Islet precursor cell (in vitro differentiated cells): ENCODE results near the gene A1BG.
"Not testable (repeated sequence)": the region's sequence is repeated elsewhere in the genome, so short reads cannot be mapped to it uniquely, and the experiment has no call there.

Source experiments
- DNase-seq: peaks from one replicate; pipeline ENCODE4 v3.0.0-alpha.2; 2018

A1BG gene

DNA sequence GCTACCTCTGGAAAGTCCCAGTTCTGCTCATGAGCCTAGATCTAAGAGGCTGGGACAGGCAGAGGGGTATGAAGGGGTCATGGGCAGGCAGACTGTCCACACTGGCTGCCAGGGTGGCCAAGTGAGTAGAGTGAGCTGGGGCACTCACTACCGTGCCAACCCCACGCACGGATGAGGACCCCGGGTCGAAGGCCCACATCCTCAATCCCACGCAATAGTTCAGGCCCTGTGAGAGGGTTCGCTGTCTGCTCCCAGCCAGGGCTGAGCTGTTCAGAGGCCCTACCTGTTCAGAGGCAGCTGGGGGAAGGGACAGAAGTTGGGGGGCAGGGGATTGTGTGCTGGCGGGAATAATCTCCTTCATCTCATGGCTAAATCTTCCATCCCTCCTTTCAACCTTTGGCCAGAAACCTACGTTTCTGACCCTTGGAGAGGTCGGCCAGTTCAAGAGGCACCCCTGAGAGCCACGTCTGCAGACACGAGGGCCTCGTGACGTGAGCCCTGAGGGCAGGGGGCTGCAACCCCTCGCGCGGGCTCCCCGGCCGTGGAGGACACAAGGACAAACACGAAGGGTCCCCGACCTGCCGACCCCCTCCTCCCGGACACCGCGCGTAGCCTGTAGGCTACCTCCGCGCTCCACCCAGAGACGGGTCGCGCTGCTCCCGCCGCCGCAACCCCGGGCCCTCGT is 32.7 kb upstream of the A1BG start:
- DNase-seq: peak; percentile 53

- DNase-seq: no peak
These were observed 32.1 kb upstream of the A1BG start for GRCh38 chr19:58385313-58385890.

- peak; percentile 37 for DNase-seq
These were observed 29.8 kb upstream of the A1BG start for GRCh38 chr19:58382997-58383603.

- DNase-seq: peak; percentile 35
These were observed 28.3 kb upstream of the A1BG start for GRCh38 chr19:58381460-58382212.

GRCh38 chr19:58380662-58381459 is 27.6 kb upstream of the A1BG start, which contains the start of gene ZNF837:
TSS of gene ZNF837 (minus strand) at chr19:58381030. CDS start at chr19:58369332, 11,698 bp downstream.
- peak; percentile 100 for DNase-seq

GRCh38 chr19:58380037-58380661 is 26.9 kb upstream of the A1BG start:
- DNase-seq: no peak

- DNase-seq: no peak
These were observed 26.0 kb upstream of the A1BG start for GRCh38 chr19:58379246-58379645.

DNA sequence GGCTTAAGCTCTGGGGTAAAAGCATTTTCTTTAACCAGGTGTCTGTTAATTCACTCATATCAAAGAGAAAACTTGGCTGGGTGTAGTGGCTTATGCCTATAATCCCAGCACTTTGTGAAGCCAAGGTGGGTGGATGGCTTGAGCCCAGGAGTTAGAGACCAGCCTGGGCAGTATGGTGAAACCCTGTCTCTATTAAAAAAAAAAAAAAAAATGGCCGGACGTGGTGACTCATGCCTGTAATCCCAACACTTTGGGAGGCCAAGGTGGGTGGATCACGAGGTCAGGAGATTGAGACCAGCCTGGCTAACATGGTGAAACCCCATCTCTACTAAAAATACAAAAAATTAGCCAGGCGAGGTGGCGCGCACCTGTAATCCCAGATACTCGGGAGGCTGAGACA is 23.4 kb upstream of the A1BG start:
- DNase-seq: not testable (repeated sequence)

- no peak for DNase-seq
These were observed 20.9 kb upstream of the A1BG start for GRCh38 chr19:58374200-58374599.

DNA sequence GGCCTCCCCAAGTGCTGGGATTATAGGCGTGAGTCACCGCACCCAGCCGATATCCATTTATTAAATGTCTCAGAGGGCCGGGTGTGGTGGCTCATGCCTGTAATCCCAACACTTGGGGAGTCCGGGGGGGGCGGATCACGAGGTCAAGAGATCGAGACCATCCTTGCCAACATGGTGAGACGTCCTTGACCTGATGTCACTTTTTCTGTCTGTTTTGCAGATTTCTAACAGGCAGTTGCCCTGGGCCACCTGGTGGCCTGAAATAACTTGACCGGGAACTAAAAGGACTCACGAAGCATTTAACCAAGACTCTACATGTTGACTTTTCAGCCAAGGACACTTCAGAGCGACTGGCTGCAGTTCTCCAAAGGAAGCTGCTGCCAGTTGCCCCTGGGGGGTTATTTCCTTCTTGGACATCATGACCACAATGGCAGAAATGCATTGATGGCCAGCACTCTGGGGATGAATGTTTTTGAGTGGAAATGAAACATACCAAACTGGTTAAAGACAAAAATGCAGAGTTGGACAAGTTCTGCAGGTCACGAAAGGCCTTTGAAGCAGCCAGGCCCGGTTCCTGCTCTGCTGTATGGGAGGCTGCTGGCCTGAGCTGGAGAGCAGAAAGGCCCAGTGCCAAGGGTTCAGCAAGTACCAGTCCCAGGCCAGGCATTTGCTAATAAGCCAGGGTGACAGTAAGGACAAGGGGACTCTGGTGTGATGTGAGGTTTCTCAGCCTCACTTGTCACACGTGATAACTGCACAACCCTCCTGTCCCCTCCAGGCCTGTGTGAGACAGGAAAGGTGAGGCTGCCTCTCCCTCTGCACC is 19.2 kb upstream of the A1BG start:
- no peak for DNase-seq

DNA sequence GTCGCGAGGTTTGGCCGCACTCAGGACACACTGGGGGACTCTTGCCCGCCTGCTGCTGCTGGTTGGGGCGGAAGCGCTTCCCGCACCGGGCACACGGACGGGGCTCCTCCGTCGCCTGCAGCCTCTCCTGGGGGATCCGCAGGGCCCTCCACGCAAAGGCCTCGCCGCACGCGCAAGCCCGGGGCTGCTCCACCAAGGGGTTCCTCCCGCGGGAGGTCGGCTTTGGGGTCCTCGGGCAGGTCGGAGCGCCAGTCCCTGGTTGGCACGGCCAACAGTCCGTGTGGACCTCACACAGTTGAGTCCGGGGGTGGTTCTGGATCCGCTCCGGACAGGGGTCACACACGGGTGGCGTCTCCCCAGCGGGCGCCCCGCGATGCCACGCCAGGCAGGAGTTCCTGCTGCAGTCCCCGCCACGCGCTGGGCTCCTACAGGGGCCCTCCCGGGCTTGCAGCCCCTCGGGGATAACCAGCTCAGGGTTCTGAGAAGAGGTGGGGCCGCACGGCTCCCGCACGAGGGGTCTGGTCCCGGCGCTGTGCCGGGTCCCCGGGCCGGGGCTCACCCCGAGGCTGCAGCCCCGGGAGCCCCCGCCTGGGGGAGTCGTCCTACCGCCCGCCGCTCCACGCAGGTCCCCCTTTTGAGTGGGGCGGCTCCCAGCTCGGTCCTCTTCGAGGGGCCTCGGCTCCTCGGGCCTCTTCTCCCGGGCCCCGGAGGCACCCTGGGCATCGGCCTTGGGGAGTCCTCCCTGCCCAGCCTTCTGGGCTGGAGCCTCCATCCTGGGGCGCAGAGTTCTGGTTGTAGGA is 15.5 kb upstream of the A1BG start:
- no peak for DNase-seq

- no peak for DNase-seq
These were observed 14.6 kb upstream of the A1BG start for GRCh38 chr19:58367698-58368454.

GRCh38 chr19:58366585-58367430 is 13.5 kb upstream of the A1BG start:
- DNase-seq: no peak

GRCh38 chr19:58364146-58364545 is 10.9 kb upstream of the A1BG start:
- no peak for DNase-seq

- DNase-seq: peak; percentile 99
These were observed 9.1 kb upstream of the A1BG start, which contains the start of gene ZNF497 for GRCh38 chr19:58362272-58362994. TSS of gene ZNF497 (minus strand) at chr19:58362751. CDS start at chr19:58357635, 5,116 bp downstream.

- DNase-seq: no peak
These were observed 8.6 kb upstream of the A1BG start for GRCh38 chr19:58361900-58362271.

DNA sequence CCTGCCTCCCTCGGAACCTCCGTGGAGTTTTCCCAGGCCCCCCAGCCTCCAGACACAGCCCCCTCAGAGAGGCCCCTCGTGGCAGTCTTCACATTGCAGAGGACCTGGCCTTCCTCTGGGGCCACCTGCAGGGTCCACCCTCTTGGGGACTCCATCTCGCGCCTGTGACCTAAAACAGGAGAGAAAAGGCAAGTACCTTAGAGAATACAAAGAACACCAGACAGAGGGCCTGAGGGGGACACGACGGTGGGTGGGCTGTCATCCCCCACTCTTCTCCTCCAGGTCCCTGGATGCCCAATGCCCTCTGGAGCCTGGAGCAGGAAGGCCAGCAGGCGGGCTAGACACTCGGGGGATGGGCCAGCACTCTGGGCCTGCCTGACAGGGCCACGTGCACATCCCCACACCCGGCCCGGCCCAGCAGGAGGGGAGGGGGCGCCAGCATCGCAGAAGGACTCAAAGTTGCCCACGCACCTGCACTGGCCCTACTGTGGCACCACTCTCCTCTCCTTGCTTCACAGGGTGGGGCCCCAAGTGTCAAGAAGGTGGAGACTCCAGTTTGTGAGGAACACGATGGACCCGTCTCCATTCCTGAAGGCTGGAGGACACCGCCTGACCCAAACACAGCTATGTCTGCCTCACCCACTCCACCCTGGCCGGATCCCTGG is 4.3 kb upstream of the A1BG start:
- peak; percentile 49 for DNase-seq
